Measurements from ENCODE around the gene AGBL4.
"Not testable (repeated sequence)": the region's sequence is repeated elsewhere in the genome, so short reads cannot be mapped to it uniquely, and the experiment has no call there.

Gene AGBL4

GRCh38 chr1:49016030-49016977 lies 1007.5 kb downstream of the AGBL4 start:
- DNase-seq = no peak

DNA sequence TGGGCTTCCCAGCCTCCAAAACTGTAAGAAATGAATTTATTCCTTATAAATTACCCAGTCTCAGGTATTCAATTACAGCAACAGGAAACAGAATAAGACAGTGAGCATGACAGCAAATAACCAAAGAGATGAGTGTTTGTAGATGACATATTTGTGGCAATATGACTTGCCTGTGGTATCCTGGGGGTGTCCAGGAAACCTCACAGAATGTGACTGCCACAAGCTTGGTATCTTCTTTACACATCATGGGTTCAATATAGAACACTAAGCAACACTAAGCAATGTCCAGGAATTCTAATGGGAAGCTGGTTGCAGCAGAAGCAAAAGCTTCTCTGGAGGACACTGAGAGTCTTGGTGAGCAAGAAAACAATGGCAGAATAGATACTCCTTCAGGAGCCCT lies 1010.7 kb downstream of the AGBL4 start:
- no peak for DNase-seq

GRCh38 chr1:49002981-49003380 lies 1020.8 kb downstream of the AGBL4 start:
- not testable (repeated sequence) for DNase-seq

DNA sequence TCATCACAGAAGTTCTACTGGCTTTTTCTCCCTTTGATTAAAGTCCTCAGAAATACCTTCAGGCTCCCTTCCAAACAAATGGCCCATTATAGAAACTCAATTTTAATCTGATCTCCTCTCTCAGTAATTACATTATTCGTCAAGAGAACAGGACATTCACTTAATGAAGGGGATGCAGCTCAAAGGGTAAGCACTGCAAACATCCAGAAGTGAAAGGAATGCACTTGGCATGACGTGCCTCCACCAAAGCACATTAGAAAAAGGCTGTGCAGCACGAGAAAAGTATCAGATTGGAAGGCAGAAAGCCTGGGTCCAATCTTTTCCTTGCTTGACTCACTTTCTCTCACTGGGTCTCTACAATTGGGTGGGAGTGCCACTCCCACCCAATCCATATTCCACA lies 1024.4 kb downstream of the AGBL4 start:
- no peak for DNase-seq

GRCh38 chr1:48996311-48996710 lies 1027.4 kb downstream of the AGBL4 start:
- DNase-seq = no peak

DNA sequence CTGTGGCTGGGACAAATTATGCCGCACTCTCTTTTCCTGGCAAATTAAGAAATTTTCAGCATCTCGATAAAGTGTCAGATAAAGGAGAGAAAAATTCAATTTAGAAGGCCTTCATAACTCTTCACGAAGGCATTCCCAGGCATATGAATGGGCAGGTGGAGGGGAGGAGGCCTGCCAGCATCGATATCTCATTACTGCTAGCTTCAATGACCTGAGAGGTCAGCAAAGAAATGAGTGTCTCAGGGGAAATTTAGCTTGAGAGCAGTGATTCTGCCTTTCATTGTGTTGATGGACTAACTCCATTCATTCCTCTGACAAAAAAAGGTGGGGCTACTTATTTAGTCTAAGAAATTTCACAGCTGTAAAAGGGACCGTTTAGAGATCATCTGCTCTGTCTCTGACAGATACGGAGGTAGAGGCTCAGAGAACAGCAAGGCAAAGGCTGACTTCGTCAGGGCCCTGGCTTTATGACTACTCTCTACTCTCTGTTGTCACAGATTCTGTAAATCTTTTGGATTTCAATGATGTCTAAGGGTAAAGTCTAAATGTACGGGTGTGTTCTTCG lies 1035.0 kb downstream of the AGBL4 start:
- DNase-seq = no peak

DNA sequence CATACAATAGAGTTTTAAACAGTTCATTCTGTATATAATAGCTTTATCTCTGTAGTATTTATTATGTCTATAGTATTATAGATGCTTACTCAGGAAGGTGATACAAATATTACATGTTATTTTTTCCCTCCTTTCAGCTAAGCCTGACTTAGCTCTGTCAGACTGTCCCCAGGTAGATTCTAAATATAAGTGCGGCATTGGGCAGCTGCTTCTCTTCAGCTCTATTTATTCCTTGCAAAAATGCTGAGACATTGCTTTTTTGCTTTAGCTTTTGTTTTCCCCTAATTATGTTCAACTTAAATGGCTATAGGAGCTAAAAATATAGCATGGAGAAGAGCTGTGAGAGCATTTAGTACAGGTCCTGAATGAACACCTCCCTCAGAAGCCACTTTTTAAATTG lies 1043.8 kb downstream of the AGBL4 start:
- no peak for DNase-seq

DNA sequence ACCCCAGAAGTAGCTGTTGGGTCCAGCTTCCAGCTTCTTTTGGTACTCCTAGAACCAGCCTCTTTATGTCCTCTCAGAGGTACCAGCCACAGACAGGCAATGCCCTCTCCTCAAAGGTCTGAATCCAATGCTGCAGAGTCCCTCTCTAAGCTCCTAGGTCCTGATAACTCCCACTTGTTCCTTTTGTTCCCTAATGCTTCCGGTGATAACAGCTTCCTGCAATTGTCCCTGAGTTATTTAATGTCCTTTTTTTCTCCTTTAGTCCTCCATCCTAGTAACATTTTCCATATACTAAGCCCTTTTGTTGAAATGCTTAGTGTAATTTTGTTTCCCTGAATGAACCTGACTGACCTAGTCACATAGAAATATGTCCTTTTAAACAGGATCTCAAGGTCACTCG lies 1045.3 kb downstream of the AGBL4 start:
- DNase-seq = no peak

DNA sequence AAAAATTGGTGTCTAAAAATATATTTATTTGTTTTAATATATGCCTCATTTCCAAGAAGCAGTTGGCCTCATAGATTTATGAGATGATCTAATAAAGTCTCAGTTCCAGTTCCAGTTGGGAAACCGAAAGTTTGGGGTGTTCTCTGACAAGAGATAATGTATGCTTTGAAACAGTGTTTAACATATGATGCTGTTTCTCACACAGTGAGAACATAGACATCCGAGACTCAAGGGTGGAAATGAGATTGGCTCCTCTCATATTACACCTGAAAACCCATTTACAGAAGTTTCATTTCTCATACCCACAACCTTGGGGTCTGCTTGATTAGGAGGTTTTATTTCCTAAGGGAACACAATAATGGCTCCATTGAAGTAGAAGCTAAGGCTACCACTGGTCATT lies 1046.5 kb downstream of the AGBL4 start:
- DNase-seq = no peak

DNA sequence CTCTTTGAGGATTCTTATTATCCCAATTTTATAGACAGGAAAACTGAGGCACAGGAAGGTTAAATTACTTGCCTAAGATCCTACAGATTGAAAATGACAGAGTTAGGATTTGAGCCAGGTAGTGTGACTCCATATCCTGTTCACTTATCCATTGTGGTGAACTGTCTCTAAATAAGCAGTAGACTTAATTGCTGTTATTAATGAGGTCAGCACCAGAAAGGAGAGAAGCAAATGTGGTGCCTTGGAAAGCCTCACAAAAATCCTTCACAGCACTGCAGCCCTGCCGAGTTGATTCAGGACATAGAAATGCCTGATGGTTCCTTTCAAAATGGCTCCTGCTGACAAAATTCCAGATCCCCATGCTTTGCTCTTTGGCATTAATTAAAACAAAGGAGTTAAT lies 1053.8 kb downstream of the AGBL4 start:
- DNase-seq = no peak

DNA sequence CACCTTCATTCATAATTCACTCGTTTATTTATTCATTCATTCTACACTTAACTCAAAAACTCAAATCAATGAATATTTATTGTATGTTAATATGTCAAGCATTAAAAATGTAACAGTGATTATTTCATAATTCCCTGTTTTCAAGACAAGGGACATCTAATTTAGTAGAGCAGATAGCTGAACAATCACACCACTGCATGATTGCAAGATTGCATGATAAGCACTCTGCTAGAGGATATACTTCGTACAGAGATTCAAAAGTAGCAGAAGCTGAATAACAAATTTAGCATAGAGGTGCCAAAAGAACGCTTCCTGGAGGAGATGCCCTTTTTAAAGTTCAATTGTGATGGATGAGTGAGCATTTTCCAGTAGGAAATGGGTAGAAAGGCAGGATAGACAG lies 1056.4 kb downstream of the AGBL4 start:
- DNase-seq = no peak

DNA sequence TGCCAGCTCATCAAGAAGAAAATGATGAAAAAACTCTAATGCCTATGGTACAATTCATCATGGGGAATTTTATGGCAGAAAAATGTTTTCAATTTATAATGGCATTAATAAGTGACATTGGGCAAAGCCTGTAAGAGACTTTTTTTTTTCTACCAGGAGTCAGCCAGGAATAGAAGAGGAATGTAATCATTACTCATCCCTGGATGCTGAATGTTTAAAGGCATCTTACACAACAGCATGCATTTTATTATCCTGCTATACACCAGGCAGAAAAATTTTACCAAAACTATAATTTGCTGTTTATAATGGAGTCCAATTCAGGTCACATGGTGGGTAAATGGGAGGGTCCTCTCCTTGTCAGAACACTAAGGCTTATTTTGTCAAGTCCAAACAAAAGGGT lies 1057.2 kb downstream of the AGBL4 start:
- no peak for DNase-seq

GRCh38 chr1:48960320-48960719 lies 1063.4 kb downstream of the AGBL4 start:
- DNase-seq = no peak

DNA sequence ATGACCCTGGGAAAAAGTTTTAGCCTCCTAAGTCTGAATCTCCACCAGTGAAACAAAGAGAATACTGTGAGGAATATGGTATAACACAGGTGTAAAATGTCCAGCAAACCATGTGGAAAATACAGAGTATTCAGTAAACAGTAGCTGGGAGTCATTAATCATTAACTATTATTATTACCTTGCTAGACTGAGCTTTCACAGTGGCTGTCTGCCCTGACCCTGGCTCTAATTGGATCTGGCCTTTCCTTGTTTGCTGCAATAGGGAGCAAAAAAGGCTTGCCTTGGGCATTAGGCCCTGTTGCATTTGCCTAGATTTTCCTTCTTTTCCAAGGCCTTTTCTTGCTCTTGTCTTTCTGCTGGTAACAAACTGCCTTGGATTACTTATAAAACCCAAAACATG lies 1068.0 kb downstream of the AGBL4 start:
- no peak for DNase-seq

- no peak for DNase-seq
These were observed 1070.1 kb downstream of the AGBL4 start for GRCh38 chr1:48953617-48954016.

GRCh38 chr1:48948562-48948961 lies 1075.2 kb downstream of the AGBL4 start:
- no peak for DNase-seq

DNA sequence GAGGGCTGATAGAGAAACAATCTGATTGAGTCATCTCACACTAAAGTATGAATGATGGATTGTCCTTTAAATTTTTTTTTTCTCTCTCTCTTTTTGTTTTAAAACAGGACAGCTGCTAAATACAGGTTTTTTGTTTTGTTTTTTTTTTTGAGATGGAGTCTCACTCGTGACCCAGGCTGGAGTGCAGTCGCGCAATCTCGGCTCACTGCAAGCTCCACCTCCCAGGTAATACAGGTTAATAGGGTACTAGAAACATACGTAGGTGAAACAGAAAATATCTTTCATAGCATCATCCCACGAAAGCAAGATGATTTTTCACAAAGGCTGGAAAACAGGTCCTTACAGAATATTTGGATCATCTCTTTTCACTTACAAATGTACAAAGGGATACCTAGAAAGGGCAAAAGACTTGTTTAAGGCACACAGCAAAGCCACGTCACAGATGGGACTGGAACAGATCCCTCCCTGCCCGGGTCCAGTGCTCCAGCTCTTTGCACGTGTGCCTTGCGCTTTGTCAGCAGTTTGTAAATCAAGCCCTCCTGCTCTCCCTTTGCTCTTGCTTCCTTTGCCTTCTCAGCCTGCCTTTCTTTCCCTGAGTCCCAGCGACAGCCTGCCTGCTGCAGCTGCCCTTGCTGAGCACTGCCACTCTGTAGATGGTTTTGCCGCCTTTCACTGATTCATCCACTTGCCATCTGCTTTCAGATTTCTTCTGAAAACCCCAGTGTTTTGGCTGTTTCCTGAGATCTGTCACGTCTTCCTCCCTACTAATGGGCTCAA lies 1075.8 kb downstream of the AGBL4 start:
- DNase-seq = no peak

- DNase-seq = no peak
These were observed 1077.7 kb downstream of the AGBL4 start for GRCh38 chr1:48946070-48946469.

GRCh38 chr1:48944811-48945210 lies 1078.9 kb downstream of the AGBL4 start:
- no peak for DNase-seq

GRCh38 chr1:48943826-48944225 lies 1079.9 kb downstream of the AGBL4 start:
- no peak for DNase-seq

- no peak for DNase-seq
These were observed 1080.4 kb downstream of the AGBL4 start for GRCh38 chr1:48943393-48943792.

DNA sequence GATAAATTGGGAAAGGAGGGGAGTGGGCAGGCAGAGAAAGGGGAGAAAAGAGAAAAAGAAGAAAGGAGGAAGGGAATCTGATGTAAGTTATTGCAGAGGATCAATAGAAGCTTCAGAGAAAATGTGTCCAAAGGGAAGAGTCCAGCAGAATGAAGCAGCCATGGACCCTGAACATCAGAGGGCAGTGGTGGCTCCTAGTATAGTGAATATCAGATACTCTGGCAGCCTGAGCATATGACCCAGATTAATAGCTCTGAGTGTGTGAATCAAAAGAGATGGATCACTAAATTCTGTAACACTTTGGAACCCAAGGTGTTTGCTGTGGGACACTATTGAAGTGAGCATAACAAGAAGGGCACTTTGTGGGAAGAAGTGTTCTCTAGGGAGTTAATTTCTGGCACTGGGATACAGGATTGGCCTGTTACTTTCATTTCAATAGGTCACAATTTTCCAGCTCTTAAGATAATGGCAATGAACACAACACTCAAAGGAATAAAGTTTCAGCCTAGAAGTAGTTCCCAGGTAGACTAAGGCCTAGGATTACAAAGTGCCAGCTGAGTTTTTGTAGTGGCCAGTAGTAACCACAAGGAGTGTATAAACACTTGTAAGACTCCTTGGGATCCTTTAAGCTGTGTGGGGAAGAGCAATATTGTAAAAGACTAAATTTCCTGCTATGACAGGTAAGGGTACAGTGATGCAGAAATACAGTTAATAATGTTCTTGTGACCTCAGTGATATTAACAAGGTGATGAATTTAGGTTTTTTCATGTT lies 1082.6 kb downstream of the AGBL4 start:
- DNase-seq = no peak

DNA sequence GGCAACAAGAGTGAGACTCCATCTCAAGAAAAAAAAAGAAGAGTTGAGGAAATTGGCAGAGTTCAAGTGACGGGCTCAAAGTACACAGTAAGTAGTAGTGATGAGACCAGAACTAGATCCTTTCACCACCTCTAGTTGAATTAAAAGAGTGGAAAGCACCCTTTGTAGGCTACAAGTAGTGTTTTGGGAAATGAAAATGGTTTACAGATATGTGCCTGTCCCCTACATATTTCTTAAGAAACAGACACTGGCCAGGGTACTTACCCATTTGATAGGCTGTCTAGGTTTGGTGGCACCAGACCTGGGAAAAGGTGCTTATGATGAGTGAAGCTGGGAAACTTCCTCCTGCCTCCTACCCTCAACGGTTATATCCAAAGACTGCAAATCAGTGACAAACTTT lies 1083.4 kb downstream of the AGBL4 start:
- DNase-seq = no peak
